ENCODE results near the gene ZBTB45. TPM values are rescaled to one million over a fixed set of nuclear protein-coding genes. Genes with fewer than 3 reads are reported as not detected.

The ZBTB45 gene
- total RNA-seq, 3 donors from 2014 or later (not counting 1 experiment from before 2014, with no cell fraction given): 9.6 to 12.6 (median 9.8) TPM

- Mint-ChIP-seq H3K9me3 (no peaks in the 10 kb centered on the region), H3K36me3 (no peaks in the 10 kb centered on the region), H3K27me3 (ENCODE audit: low read depth in 2 of 2) (no peaks in the 10 kb centered on the region), H3K4me3 (peak overlapping the region; percentile 97), H3K4me1 (peaks cover 25 to 57% of the 10 kb centered on the region in 2 donors), H3K27ac (peak overlapping the region; percentile 97 to 100)
- peaks cover 16% of the 10 kb centered on the region for H3K36me3 ChIP-seq (ENCODE audit: control insufficient read depth, insufficient read depth, low read length)
- intact Hi-C loops (cut with micrococcal nuclease): loop anchor here (1.0 to 2.0 kb wide), 2 partner anchors 19 to 336 kb away; partner anchors contain the start of gene ZNF274
- H3K4me1 ChIP-seq (ENCODE audit: control insufficient read depth, insufficient read depth, low read length): peaks cover 48% of the 10 kb centered on the region
- TF ChIP-seq CTCF (IDR thresholded peaks at IDR 0.05): no peak
- 7% methylated on average over 18 of the region's 22 CpGs for WGBS (ENCODE audit: insufficient coverage)
- no peaks in the 10 kb centered on the region for H3K27me3 ChIP-seq (ENCODE audit: control insufficient read depth, insufficient read depth, low read length)
- peak overlapping the region; percentile 98 for H3K27ac ChIP-seq (ENCODE audit: low read length)
- no peak for DNase-seq
- no peak for ATAC-seq
- H3K4me3 ChIP-seq (ENCODE audit: low read length): peak overlapping the region; percentile 81
- no peaks in the 10 kb centered on the region for H3K9me3 ChIP-seq (ENCODE audit: control insufficient read depth, insufficient read depth, low read length)
Observed at GRCh38 chr19:58518256-58519086, 1.1 kb downstream of the ZBTB45 start.

GRCh38 chr19:58516964-58517833 is 2.4 kb downstream of the ZBTB45 start:
- H3K4me1 Mint-ChIP-seq: peaks cover 25 to 59% of the 10 kb centered on the region in 2 donors

DNA sequence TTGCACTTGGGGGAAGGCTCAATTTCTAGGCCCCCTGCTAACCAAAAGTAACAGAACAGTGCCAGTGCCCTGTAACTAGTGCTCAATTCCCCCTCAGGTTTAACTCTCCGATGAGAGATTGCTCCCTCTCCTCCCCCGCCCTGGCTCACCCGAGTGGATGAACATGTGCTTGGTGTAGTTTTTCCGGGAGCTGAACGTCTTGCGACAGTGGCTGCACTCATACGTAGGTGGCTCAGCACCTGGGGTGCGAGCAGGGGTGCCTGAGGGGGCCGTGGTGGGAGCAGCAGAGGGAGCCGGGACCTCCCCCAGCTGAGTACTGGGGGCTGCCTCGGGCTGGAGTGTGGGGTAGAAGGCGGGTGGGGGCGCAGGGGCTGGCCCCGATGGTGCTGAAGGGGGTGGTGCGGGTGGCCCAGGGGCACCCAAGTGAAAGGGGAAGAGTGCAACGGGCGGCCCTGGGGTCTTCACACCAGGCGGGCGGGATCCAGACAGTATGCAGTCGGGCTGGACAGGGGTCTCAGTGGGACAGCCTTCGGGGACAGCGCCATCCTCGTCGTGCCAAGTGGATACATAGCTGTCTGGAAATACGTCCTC is 3.3 kb downstream of the ZBTB45 start:
- Mint-ChIP-seq H3K4me1 (peaks cover 25 to 59% of the 10 kb centered on the region in 2 donors), H3K9me3 (no peaks in the 10 kb centered on the region), H3K27ac (peak overlapping the region in 1 of 2 donors; percentile 23), H3K27me3 (ENCODE audit: low read depth in 2 of 2) (no peaks in the 10 kb centered on the region), H3K4me3 (no peak overlapping the region), H3K36me3 (no peaks in the 10 kb centered on the region)
- Histone ChIP-seq H3K36me3 (ENCODE audit: control insufficient read depth, insufficient read depth, low read length) (peaks cover 16% of the 10 kb centered on the region), H3K27ac (ENCODE audit: low read length) (no peak overlapping the region), H3K27me3 (ENCODE audit: control insufficient read depth, insufficient read depth, low read length) (no peaks in the 10 kb centered on the region), H3K4me3 (ENCODE audit: low read length) (no peak overlapping the region), H3K9me3 (ENCODE audit: control insufficient read depth, insufficient read depth, low read length) (no peaks in the 10 kb centered on the region), H3K4me1 (ENCODE audit: control insufficient read depth, insufficient read depth, low read length) (peaks cover 52% of the 10 kb centered on the region)
- intact Hi-C loops (cut with micrococcal nuclease): no loop called here
- ATAC-seq (no peak), DNase-seq (no peak)
- 95% methylated on average over 25 of the region's 25 CpGs for WGBS (ENCODE audit: insufficient coverage)
- TF ChIP-seq CTCF (IDR thresholded peaks at IDR 0.05): no peak

More at GRCh38 chr19:58516964-58517833, 2.4 kb downstream of the ZBTB45 start:
- no peak overlapping the region for H3K27ac ChIP-seq (ENCODE audit: low read length)
- WGBS (ENCODE audit: insufficient coverage): 96% methylated on average over 65 of the region's 65 CpGs
- Mint-ChIP-seq H3K27me3 (ENCODE audit: low read depth in 2 of 2) (no peaks in the 10 kb centered on the region), H3K36me3 (no peaks in the 10 kb centered on the region), H3K9me3 (no peaks in the 10 kb centered on the region), H3K4me3 (no peak overlapping the region), H3K27ac (no peak overlapping the region)
- H3K9me3 ChIP-seq (ENCODE audit: control insufficient read depth, insufficient read depth, low read length): no peaks in the 10 kb centered on the region
- H3K27me3 ChIP-seq (ENCODE audit: control insufficient read depth, insufficient read depth, low read length): no peaks in the 10 kb centered on the region
- intact Hi-C loops (cut with micrococcal nuclease): no loop called here
- no peak for ATAC-seq
- H3K4me1 ChIP-seq (ENCODE audit: control insufficient read depth, insufficient read depth, low read length): peaks cover 52% of the 10 kb centered on the region
- no peak for TF ChIP-seq CTCF (IDR thresholded peaks at IDR 0.05)
- no peak for DNase-seq
- no peak overlapping the region for H3K4me3 ChIP-seq (ENCODE audit: low read length)
- peaks cover 16% of the 10 kb centered on the region for H3K36me3 ChIP-seq (ENCODE audit: control insufficient read depth, insufficient read depth, low read length)

Data from natural killer cell (primary cell).